Smooth muscle cell (in vitro differentiated cells): ENCODE measurements around the gene QRFP. TPM values are rescaled to one million over a fixed set of nuclear protein-coding genes. Genes with fewer than 3 reads are reported as not detected.

Experiments used
- DNase-seq: peaks from one replicate; lab custom pipeline; 2025; ENCODE audit not compliant: unreplicated experiment; lab: John Stamatoyannopoulos, UW
- H2AFZ ChIP-seq: fragments of 200-600 bp; sonication (generic); 2 replicates; pipeline ENCODE4 v1.6.0; 2016; ENCODE audit warnings: antibody characterized with exemption, low read depth, mild to moderate bottlenecking
- H3F3A ChIP-seq: fragments of 200-600 bp; sonication (generic); 2 replicates; pipeline ENCODE4 v1.6.0; 2017; ENCODE audit warnings: antibody characterized with exemption, low read depth
- H3K27ac ChIP-seq: fragments of 200-600 bp; sonication (generic); 2 replicates; pipeline ENCODE4 v1.5.1; 2016; ENCODE audit warnings: low read depth, mild to moderate bottlenecking
- H3K27me3 ChIP-seq: fragments of 200-600 bp; sonication (generic); 2 replicates; pipeline ENCODE4 v1.6.1; 2016; ENCODE audit warnings: low read depth, mild to moderate bottlenecking
- H3K36me3 ChIP-seq: fragments of 200-600 bp; sonication (generic); 2 replicates; pipeline ENCODE4 v1.5.1; 2016; ENCODE audit warnings: low read depth
- H3K4me1 ChIP-seq: fragments of 200-600 bp; sonication (generic); 2 replicates; pipeline ENCODE4 v1.5.1; 2016; ENCODE audit warnings: low read depth
- H3K4me2 ChIP-seq: fragments of 200-600 bp; sonication (generic); 2 replicates; pipeline ENCODE4 v1.6.0; 2016; ENCODE audit warnings: mild to moderate bottlenecking
- H3K4me3 ChIP-seq: fragments of 200-600 bp; sonication (generic); 2 replicates; pipeline ENCODE4 v1.5.1; 2016; ENCODE audit warnings: mild to moderate bottlenecking
- H3K79me2 ChIP-seq: fragments of 200-600 bp; sonication (generic); 2 replicates; pipeline ENCODE4 v1.6.0; 2016; ENCODE audit warnings: low read depth, mild to moderate bottlenecking
- H3K9ac ChIP-seq: fragments of 200-600 bp; sonication (generic); 2 replicates; pipeline ENCODE4 v1.6.0; 2016; ENCODE audit warnings: low read depth
- H3K9me3 ChIP-seq: fragments of 200-600 bp; sonication (generic); replicated peaks from 2 replicates; pipeline ENCODE4 v1.5.1; 2016; ENCODE audit warnings: low read depth
- H4K20me1 ChIP-seq: fragments of 200-600 bp; sonication (generic); 2 replicates; pipeline ENCODE4 v1.6.0; 2016; ENCODE audit warnings: low read depth
- WGBS: methylation state at CpG from one replicate; pipeline ENCODE4 v1.1.7; 2016; ENCODE audit warnings: low lambda C conversion rate; 5-methylcytosine and 5-hydroxymethylcytosine counted together
- polyA plus RNA-seq: library from polyadenylated mRNA; unstranded; fragments of >200 nt; fragmentation: Nextera tagmentation; extraction: Ambion mirVana; gene quantifications from 2 replicates; pipeline ENCODE4 v1.2.1, GENCODE V29; 2016
- total RNA-seq: library from RNA; depleted of rRNA; stranded (reverse); fragments of >200 nt; gene quantifications from 2 replicates; pipeline ENCODE4 v1.2.3, GENCODE V29; 2014
- TF ChIP-seq, protein P1 (sequence below): fragments of 200-600 bp; sonication (generic); IDR thresholded peaks from 2 replicates; pipeline ENCODE4 v1.5.1; 2017; ENCODE audit warnings: borderline replicate concordance, mild to moderate bottlenecking, antibody characterized with exemption; ENCODE audit not compliant: insufficient read depth, poor library complexity, severe bottlenecking

The QRFP gene
- total and polyA plus RNA-seq, 2 experiments from 2014 or later = 0.15 TPM; not detected in 1

DNA sequence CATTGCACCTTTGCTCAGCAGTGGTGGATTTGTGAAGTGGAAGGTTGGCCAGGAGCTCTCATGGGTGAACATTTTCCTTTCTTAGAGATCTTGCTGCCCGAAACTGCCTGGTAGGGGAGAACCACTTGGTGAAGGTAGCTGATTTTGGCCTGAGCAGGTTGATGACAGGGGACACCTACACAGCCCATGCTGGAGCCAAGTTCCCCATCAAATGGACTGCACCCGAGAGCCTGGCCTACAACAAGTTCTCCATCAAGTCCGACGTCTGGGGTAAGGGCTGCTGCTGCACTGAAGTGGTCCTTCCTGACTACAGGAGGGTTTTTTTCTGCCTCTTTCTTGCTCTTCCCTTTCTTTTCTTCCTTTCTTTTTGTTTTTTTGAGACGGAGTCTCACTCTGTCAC is 21.8 kb downstream of the QRFP start:
- Histone ChIP-seq H3K36me3 (peaks cover 28% of the 10 kb centered on the region), H2AFZ (no peak overlapping the region), H3K4me2 (no peak overlapping the region), H3K27ac (no peak overlapping the region), H3K4me1 (no peaks in the 10 kb centered on the region), H3F3A (no peaks in the 10 kb centered on the region), H3K9me3 (no peaks in the 10 kb centered on the region), H4K20me1 (peaks cover 81% of the 10 kb centered on the region), H3K79me2 (peaks cover 12% of the 10 kb centered on the region), H3K4me3 (no peak overlapping the region), H3K9ac (no peak overlapping the region), H3K27me3 (no peaks in the 10 kb centered on the region)
- WGBS = 99% methylated on average over 5 of the region's 5 CpGs
- TF ChIP-seq, protein P1, sequence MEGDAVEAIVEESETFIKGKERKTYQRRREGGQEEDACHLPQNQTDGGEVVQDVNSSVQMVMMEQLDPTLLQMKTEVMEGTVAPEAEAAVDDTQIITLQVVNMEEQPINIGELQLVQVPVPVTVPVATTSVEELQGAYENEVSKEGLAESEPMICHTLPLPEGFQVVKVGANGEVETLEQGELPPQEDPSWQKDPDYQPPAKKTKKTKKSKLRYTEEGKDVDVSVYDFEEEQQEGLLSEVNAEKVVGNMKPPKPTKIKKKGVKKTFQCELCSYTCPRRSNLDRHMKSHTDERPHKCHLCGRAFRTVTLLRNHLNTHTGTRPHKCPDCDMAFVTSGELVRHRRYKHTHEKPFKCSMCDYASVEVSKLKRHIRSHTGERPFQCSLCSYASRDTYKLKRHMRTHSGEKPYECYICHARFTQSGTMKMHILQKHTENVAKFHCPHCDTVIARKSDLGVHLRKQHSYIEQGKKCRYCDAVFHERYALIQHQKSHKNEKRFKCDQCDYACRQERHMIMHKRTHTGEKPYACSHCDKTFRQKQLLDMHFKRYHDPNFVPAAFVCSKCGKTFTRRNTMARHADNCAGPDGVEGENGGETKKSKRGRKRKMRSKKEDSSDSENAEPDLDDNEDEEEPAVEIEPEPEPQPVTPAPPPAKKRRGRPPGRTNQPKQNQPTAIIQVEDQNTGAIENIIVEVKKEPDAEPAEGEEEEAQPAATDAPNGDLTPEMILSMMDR = no peak
- no peak for DNase-seq

DNA sequence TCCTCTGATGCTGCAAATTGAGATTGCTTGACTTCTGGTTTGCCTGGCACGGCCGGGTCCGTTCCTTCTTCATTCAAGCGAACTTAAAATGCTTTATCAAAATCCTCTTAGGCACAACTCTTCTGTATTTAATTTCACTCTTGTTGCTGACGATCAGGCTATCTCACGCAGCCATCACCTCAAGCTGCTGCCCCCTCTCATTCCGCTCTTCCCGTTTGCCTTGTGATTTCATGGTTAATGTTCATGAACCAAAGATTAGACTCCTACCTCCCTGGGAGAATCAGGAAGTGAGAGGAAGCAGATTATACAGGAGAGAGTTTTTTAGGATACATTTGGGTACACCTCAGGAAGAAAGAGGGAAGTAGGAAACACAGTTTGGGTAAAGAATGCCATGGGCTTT is 22.6 kb downstream of the QRFP start:
- H3K4me1 ChIP-seq = no peaks in the 10 kb centered on the region
- peaks cover 16% of the 10 kb centered on the region for H3K79me2 ChIP-seq
- H3K4me2 ChIP-seq = no peak overlapping the region
- peaks cover 82% of the 10 kb centered on the region for H4K20me1 ChIP-seq
- no peaks in the 10 kb centered on the region for H3K9me3 ChIP-seq
- no peaks in the 10 kb centered on the region for H3K27me3 ChIP-seq
- H3K9ac ChIP-seq = no peak overlapping the region
- H3K36me3 ChIP-seq = peaks cover 21% of the 10 kb centered on the region
- H3K27ac ChIP-seq = no peak overlapping the region
- WGBS = 96% methylated on average over 8 of the region's 8 CpGs
- no peak for DNase-seq
- H2AFZ ChIP-seq = no peak overlapping the region
- TF ChIP-seq, protein P1 = no peak
- no peaks in the 10 kb centered on the region for H3F3A ChIP-seq
- H3K4me3 ChIP-seq = no peak overlapping the region

DNA sequence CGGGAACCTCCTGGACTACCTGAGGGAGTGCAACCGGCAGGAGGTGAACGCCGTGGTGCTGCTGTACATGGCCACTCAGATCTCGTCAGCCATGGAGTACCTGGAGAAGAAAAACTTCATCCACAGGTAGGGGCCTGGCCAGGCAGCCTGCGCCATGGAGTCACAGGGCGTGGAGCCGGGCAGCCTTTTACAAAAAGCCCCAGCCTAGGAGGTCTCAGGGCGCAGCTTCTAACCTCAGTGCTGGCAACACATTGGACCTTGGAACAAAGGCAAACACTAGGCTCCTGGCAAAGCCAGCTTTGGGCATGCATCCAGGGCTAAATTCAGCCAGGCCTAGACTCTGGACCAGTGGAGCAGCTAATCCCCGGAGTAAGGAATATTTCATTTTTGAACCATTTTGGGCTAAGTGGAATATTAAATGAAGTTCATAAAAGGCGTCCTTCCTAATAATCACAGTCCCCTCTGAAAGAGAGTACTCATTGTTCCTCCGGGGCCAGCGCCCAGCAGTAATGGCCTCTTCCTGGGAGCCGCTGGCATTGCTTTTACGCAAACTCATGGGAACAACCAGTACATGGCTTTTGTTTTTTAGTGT is 23.6 kb downstream of the QRFP start:
- no peaks in the 10 kb centered on the region for H3K4me1 ChIP-seq
- no peak overlapping the region for H3K27ac ChIP-seq
- no peaks in the 10 kb centered on the region for H3F3A ChIP-seq
- no peak overlapping the region for H3K4me3 ChIP-seq
- H2AFZ ChIP-seq = no peak overlapping the region
- no peaks in the 10 kb centered on the region for H3K9me3 ChIP-seq
- TF ChIP-seq, protein P1 = no peak
- H4K20me1 ChIP-seq = peaks cover 86% of the 10 kb centered on the region
- H3K9ac ChIP-seq = no peak overlapping the region
- peaks cover 24% of the 10 kb centered on the region for H3K79me2 ChIP-seq
- WGBS = 98% methylated on average over 15 of the region's 15 CpGs
- H3K27me3 ChIP-seq = no peaks in the 10 kb centered on the region
- H3K36me3 ChIP-seq = peaks cover 21% of the 10 kb centered on the region
- no peak overlapping the region for H3K4me2 ChIP-seq
- no peak for DNase-seq

DNA sequence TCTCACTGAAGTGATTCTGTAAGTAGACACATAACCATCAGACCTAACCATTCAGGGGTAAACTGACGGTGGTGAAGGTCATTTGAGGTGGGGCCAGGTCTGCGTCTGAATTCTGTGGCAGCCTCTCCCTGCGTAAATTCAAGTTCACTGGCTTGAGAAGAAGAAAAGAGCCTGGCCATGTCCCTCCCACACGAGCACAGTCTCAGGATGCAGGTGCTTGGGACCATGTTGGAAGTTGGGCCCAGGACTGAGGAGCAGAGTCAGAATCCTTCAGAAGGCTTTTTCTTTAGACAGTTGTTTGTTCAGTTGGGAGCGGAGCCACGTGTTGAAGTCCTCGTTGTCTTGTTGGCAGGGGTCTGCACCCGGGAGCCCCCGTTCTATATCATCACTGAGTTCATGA is 24.1 kb downstream of the QRFP start:
- H3K36me3 ChIP-seq = peaks cover 21% of the 10 kb centered on the region
- no peak overlapping the region for H2AFZ ChIP-seq
- WGBS = 99% methylated on average over 9 of the region's 9 CpGs
- peaks cover 89% of the 10 kb centered on the region for H4K20me1 ChIP-seq
- no peak overlapping the region for H3K9ac ChIP-seq
- H3K4me2 ChIP-seq = no peak overlapping the region
- no peaks in the 10 kb centered on the region for H3K9me3 ChIP-seq
- no peak overlapping the region for H3K4me3 ChIP-seq
- H3K27me3 ChIP-seq = no peaks in the 10 kb centered on the region
- H3K79me2 ChIP-seq = peaks cover 27% of the 10 kb centered on the region
- no peak overlapping the region for H3K27ac ChIP-seq
- H3K4me1 ChIP-seq = no peaks in the 10 kb centered on the region
- DNase-seq = no peak
- TF ChIP-seq, protein P1 = no peak
- no peaks in the 10 kb centered on the region for H3F3A ChIP-seq
